SK-N-SH treated with all-trans-retinoic acid at 6 μM for 48 hours (cell line): ENCODE data around the gene CALN1.

Experiments
- ARNTL ChIP-seq: fragments of 450-650 bp; formaldehyde crosslinking; IDR thresholded peaks from 2 replicates; pipeline ENCODE4 v1.5.0; 2020; ENCODE audit warnings: low read depth, mild to moderate bottlenecking, moderate library complexity, borderline replicate concordance
- ISL1 ChIP-seq: fragments of 250-450 bp; sonication (Bioruptor Pico); IDR thresholded peaks from 2 replicates; pipeline ENCODE4 v2.1.2; 2022; ENCODE audit warnings: mild to moderate bottlenecking, moderate library complexity
- RARB ChIP-seq: fragments of 250-450 bp; sonication (Bioruptor Pico); IDR thresholded peaks from 2 replicates; pipeline ENCODE4 v1.8.0; 2021; ENCODE audit warnings: mild to moderate bottlenecking, moderate library complexity
- SNAI2 ChIP-seq: fragments of 250-450 bp; sonication (Bioruptor Pico); IDR thresholded peaks from 2 replicates; pipeline ENCODE4 v1.5.0; 2020; ENCODE audit warnings: mild to moderate bottlenecking, moderate library complexity
- ZFP3 ChIP-seq: fragments of 250-450 bp; sonication (Bioruptor Pico); IDR thresholded peaks from 2 replicates; pipeline ENCODE4 v1.5.0; 2020; ENCODE audit warnings: mild to moderate bottlenecking, moderate library complexity
- ZFP30 ChIP-seq: fragments of 450-650 bp; formaldehyde crosslinking; IDR thresholded peaks from 2 replicates; pipeline ENCODE4 v1.5.0; 2022; ENCODE audit warnings: mild to moderate bottlenecking, moderate library complexity
- TF ChIP-seq, protein P1 (sequence below): fragments of 250-450 bp; sonication (Bioruptor Pico); IDR thresholded peaks from 2 replicates; pipeline ENCODE4 v1.8.0; 2020; ENCODE audit warnings: mild to moderate bottlenecking, moderate library complexity, borderline replicate concordance

DNA sequence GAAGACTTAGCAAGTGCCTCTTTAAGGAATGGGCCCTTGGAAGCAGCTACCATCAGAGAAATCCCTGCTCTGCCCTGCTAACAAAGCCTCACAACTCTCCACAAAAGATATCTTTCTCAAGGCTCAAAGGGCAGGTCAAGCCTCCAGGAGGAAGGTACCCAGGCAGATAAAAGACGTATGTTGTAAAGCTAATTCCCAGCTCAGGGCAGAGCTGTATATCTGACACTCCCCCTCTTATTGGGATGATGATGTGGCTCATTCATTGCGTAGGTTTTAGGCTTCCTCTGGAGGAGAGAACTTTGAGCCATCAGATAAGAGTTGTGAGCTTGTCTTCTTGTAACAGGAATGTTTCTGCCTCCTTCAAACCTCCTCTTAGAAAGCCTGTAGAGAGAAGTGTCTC is 145.4 kb downstream of the CALN1 start:
- TF ChIP-seq, protein P1, sequence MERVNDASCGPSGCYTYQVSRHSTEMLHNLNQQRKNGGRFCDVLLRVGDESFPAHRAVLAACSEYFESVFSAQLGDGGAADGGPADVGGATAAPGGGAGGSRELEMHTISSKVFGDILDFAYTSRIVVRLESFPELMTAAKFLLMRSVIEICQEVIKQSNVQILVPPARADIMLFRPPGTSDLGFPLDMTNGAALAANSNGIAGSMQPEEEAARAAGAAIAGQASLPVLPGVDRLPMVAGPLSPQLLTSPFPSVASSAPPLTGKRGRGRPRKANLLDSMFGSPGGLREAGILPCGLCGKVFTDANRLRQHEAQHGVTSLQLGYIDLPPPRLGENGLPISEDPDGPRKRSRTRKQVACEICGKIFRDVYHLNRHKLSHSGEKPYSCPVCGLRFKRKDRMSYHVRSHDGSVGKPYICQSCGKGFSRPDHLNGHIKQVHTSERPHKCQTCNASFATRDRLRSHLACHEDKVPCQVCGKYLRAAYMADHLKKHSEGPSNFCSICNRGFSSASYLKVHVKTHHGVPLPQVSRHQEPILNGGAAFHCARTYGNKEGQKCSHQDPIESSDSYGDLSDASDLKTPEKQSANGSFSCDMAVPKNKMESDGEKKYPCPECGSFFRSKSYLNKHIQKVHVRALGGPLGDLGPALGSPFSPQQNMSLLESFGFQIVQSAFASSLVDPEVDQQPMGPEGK = no peak
- TF ChIP-seq ARNTL (CRISPR knock-in tag) = no peak
- no peak for TF ChIP-seq SNAI2 (CRISPR knock-in tag)
- no peak for TF ChIP-seq ZFP3 (CRISPR knock-in tag)
- no peak for TF ChIP-seq ZFP30 (CRISPR knock-in tag)
- no peak for TF ChIP-seq ISL1 (CRISPR knock-in tag)
- TF ChIP-seq RARB (CRISPR knock-in tag) = no peak
